Astrocyte (in vitro differentiated cells and primary cell): ENCODE measurements around the gene CHAF1A. TPM values are rescaled to one million over a fixed set of nuclear protein-coding genes. Genes with fewer than 3 reads are reported as not detected.

ENCODE experiments used
- DNase-seq: peaks from one replicate; pipeline ENCODE4 v3.0.0-alpha.2; 2010; ENCODE audit warnings: low read depth
- FAIRE-seq: peaks from 2 replicates; lab custom pipeline; 2011; peaks lifted over from hg19 to GRCh38; lab: Jason Lieb, UNC
- H2AFZ ChIP-seq: 2 replicates; pipeline ENCODE4 v1.6.0; 2012; ENCODE audit warnings: low read depth, low read length, inconsistent platforms
- H3K27ac ChIP-seq: 2 replicates; pipeline ENCODE4 v1.5.1; 2011; ENCODE audit warnings: low read depth, low read length, inconsistent platforms
- H3K27me3 ChIP-seq: 2 replicates; pipeline ENCODE4 v1.6.0; 2011; ENCODE audit warnings: low read length, inconsistent platforms; ENCODE audit not compliant: insufficient read depth
- H3K36me3 ChIP-seq: 2 replicates; pipeline ENCODE4 v1.5.1; 2011; ENCODE audit warnings: low read length, inconsistent platforms; ENCODE audit not compliant: insufficient read depth
- H3K4me1 ChIP-seq: 2 replicates; pipeline ENCODE4 v1.5.1; 2011; ENCODE audit warnings: low read length, inconsistent platforms; ENCODE audit not compliant: insufficient read depth
- H3K4me2 ChIP-seq: 2 replicates; pipeline ENCODE4 v1.6.0; 2012; ENCODE audit warnings: low read length, inconsistent platforms
- H3K4me3 ChIP-seq: 2 replicates; pipeline ENCODE4 v1.5.1; 2011; ENCODE audit warnings: low read depth, mild to moderate bottlenecking, low read length, inconsistent platforms; ENCODE audit not compliant: insufficient read depth
- H3K79me2 ChIP-seq: 2 replicates; pipeline ENCODE4 v1.6.0; 2012; ENCODE audit warnings: mild to moderate bottlenecking, low read length, inconsistent platforms; ENCODE audit not compliant: insufficient read depth
- H3K9ac ChIP-seq: 2 replicates; pipeline ENCODE4 v1.6.0; 2012; ENCODE audit warnings: mild to moderate bottlenecking, low read length, inconsistent platforms
- H3K9me3 ChIP-seq: 2 replicates; pipeline ENCODE4 v1.5.1; 2012; ENCODE audit warnings: low read depth, mild to moderate bottlenecking, low read length, inconsistent platforms; ENCODE audit not compliant: insufficient read depth
- H4K20me1 ChIP-seq: 2 replicates; pipeline ENCODE4 v1.6.0; 2012; ENCODE audit warnings: low read length, inconsistent platforms; ENCODE audit not compliant: insufficient read depth
- H3K27ac Mint-ChIP-seq: one replicate; pipeline ENCODE4 v1.8.0; 2021; ENCODE audit warnings: mild to moderate bottlenecking, mixed read lengths; ENCODE audit not compliant: unreplicated experiment
- H3K27me3 Mint-ChIP-seq: one replicate; pipeline ENCODE4 v1.8.0; 2021; ENCODE audit warnings: low read depth, mixed read lengths; ENCODE audit not compliant: unreplicated experiment
- H3K36me3 Mint-ChIP-seq: one replicate; pipeline ENCODE4 v1.8.0; 2021; ENCODE audit warnings: low read depth, mixed read lengths; ENCODE audit not compliant: unreplicated experiment
- H3K4me1 Mint-ChIP-seq: one replicate; pipeline ENCODE4 v1.8.0; 2021; ENCODE audit warnings: low read depth, mixed read lengths; ENCODE audit not compliant: unreplicated experiment
- H3K4me3 Mint-ChIP-seq: one replicate; pipeline ENCODE4 v1.8.0; 2021; ENCODE audit warnings: mild to moderate bottlenecking, moderate library complexity, mixed read lengths; ENCODE audit not compliant: unreplicated experiment
- H3K9me3 Mint-ChIP-seq: one replicate; pipeline ENCODE4 v1.8.0; 2021; ENCODE audit warnings: mild to moderate bottlenecking, mixed read lengths; ENCODE audit not compliant: unreplicated experiment
- CTCF ChIP-seq: IDR thresholded peaks from 2 replicates; pipeline ENCODE4 v1.5.1; 2011; ENCODE audit warnings: low read depth, mild to moderate bottlenecking, inconsistent platforms, low read length, moderate library complexity; ENCODE audit not compliant: insufficient read depth
- EZH2 ChIP-seq: IDR thresholded peaks from 2 replicates; pipeline ENCODE4 v1.6.1; 2012; ENCODE audit warnings: mild to moderate bottlenecking, low read length, inconsistent platforms; ENCODE audit not compliant: insufficient read depth
- total RNA-seq: library from RNA; stranded (reverse); gene quantifications from 2 replicates; pipeline ENCODE4 v1.2.1, GENCODE V29; 2021

Gene CHAF1A
- total RNA-seq, 1 donor from 2014 or later = 8.5 TPM

GRCh38 chr19:4357921-4358326 lies 44.5 kb upstream of the CHAF1A start:
- Mint-ChIP-seq H3K27me3 (no peaks in the 10 kb centered on the region), H3K4me3 (no peak overlapping the region), H3K27ac (no peak overlapping the region), H3K36me3 (no peaks in the 10 kb centered on the region), H3K9me3 (no peaks in the 10 kb centered on the region), H3K4me1 (no peaks in the 10 kb centered on the region)
- H4K20me1 ChIP-seq = peaks cover 30% of the 10 kb centered on the region
- no peak overlapping the region for H3K9ac ChIP-seq
- H3K4me1 ChIP-seq = no peaks in the 10 kb centered on the region
- H3K79me2 ChIP-seq = no peaks in the 10 kb centered on the region
- no peaks in the 10 kb centered on the region for H3K27me3 ChIP-seq
- H2AFZ ChIP-seq = no peak overlapping the region
- TF ChIP-seq EZH2 = no peak
- no peak for TF ChIP-seq CTCF
- no peaks in the 10 kb centered on the region for H3K9me3 ChIP-seq
- no peak overlapping the region for H3K4me2 ChIP-seq
- no peak overlapping the region for H3K4me3 ChIP-seq
- FAIRE-seq (no peak), DNase-seq (no peak)
- H3K36me3 ChIP-seq = no peaks in the 10 kb centered on the region
- no peak overlapping the region for H3K27ac ChIP-seq

DNA sequence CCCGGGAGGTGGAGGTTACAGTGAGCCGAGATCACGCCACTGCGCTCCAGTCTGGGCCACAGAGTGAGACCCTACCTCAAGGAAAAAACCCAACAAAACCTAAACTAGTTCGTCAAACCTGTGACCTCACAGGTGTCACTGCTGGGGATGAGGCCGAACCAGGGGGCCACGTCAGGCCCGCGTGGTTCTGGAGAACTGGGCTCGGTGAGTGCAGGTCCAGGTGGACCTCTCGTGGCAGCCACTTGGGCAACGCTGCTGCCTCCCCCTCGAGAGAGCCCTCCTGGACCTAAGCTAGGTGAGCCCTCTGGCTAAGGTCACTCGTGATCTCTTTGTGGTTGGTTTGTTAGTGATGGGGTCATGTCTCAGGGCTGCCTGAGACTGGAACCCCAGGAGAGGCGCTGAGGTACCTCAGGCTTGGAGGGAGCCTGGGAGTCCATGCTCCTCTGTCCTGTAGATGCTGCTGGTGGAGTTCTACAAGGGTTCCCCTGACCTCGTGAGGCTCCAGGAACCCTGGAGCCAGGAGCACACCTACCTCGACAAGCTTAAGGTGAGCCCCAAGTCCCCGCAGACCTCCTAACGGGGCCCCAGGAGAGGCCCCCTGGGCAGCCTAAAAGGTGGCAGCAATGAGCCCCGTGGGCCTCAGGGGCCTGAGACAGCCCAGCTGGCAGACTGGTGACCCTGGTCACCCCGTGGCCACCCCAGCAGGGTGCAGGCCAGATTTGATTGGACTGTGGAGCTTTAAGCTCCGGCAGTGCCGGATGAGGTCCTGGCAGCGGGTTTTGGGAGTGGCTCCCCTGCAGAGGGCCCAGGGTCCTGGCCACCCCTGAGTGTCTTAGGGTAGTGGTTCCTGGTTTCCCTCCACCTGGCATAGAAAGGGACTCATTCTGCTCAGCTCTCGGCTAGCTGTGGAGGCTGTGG lies 43.5 kb upstream of the CHAF1A start:
- Mint-ChIP-seq H3K9me3 (no peaks in the 10 kb centered on the region), H3K4me3 (no peak overlapping the region), H3K36me3 (no peaks in the 10 kb centered on the region), H3K27me3 (no peaks in the 10 kb centered on the region), H3K27ac (no peak overlapping the region), H3K4me1 (no peaks in the 10 kb centered on the region)
- H3K27ac ChIP-seq = no peak overlapping the region
- H2AFZ ChIP-seq = no peak overlapping the region
- H3K4me1 ChIP-seq = no peaks in the 10 kb centered on the region
- H3K79me2 ChIP-seq = no peaks in the 10 kb centered on the region
- peaks cover 3% of the 10 kb centered on the region for H3K36me3 ChIP-seq
- H4K20me1 ChIP-seq = peaks cover 32% of the 10 kb centered on the region
- no peak for DNase-seq
- H3K4me3 ChIP-seq = no peak overlapping the region
- H3K4me2 ChIP-seq = no peak overlapping the region
- no peaks in the 10 kb centered on the region for H3K27me3 ChIP-seq
- TF ChIP-seq EZH2 (no peak), CTCF (no peak)
- no peak for FAIRE-seq
- H3K9ac ChIP-seq = no peak overlapping the region
- no peaks in the 10 kb centered on the region for H3K9me3 ChIP-seq

DNA sequence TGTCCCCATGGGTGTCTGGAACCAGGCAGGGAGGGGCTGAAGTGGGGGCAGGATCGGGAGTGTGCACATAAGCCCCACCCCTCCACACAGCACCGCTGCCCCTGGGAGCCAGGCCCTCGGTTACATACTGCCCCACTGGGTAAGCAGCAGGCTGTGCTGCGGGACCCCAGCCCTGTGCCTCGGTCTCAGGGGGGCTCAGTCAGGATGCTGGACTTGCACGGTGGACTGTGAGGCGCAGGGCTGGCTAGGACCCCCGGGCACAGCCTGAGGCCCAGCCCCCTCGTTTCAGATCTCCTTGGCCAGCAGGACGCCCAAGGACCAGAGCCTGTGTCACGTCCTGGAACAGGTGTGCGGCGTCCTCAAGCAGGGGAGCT lies 42.8 kb upstream of the CHAF1A start:
- no peak for TF ChIP-seq EZH2
- TF ChIP-seq CTCF = no peak
- peaks cover 3% of the 10 kb centered on the region for H3K36me3 ChIP-seq

More for the DNA sequence above, 42.8 kb upstream of the CHAF1A start:
- Histone ChIP-seq H2AFZ (no peak overlapping the region), H3K27me3 (no peaks in the 10 kb centered on the region), H3K27ac (no peak overlapping the region), H4K20me1 (peaks cover 36% of the 10 kb centered on the region), H3K4me3 (no peak overlapping the region), H3K79me2 (no peaks in the 10 kb centered on the region), H3K4me2 (no peak overlapping the region), H3K9me3 (no peaks in the 10 kb centered on the region), H3K9ac (no peak overlapping the region), H3K4me1 (no peaks in the 10 kb centered on the region)
- FAIRE-seq = no peak
- H3K27me3 Mint-ChIP-seq = no peaks in the 10 kb centered on the region
- H3K27ac Mint-ChIP-seq = no peak overlapping the region
- H3K9me3 Mint-ChIP-seq = no peaks in the 10 kb centered on the region
- no peak overlapping the region for H3K4me3 Mint-ChIP-seq
- H3K36me3 Mint-ChIP-seq = no peaks in the 10 kb centered on the region
- no peaks in the 10 kb centered on the region for H3K4me1 Mint-ChIP-seq
- DNase-seq = no peak
